ENCODE results near the gene SLC26A1.
"Not testable (repeated sequence)": the region's sequence is repeated elsewhere in the genome, so short reads cannot be mapped to it uniquely, and the experiment has no call there.

Gene SLC26A1

DNA sequence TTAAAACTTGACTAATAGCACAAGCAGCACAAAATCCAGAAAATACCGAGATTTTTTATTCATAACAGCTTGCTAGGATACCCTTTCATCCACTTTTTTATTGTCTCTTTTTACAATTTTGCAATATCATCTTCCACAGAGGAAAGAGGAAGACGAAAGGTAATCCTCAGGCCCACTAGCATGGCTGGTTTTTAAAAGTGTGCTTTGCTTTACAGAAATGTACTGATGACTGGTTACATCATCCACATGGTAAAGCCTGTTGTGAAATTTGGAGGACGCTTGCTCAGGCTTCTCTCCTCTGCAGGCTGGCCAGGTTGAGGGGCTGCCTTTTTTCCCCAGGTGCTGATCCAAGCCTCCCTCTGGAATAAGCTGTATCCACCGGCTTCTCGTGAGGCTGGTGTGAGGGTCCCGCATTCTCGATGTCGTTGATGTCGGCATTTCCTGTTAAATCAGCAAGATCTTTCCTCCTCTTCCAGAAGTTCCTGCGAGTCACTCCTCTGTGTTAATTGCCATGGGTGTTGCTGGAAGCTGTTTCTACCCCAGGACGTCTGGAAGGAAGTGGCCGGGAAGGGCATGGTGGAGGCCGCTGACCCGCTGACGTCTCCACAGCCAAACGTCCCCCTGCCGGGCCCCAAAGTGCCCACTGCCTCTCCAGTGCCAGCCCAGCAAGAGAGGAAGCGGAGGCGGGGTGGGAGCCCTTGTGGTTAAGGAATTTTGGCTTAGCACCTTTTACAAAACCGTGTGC is 14.1 kb downstream of the SLC26A1 start:
- DNase-seq: no peak

DNA sequence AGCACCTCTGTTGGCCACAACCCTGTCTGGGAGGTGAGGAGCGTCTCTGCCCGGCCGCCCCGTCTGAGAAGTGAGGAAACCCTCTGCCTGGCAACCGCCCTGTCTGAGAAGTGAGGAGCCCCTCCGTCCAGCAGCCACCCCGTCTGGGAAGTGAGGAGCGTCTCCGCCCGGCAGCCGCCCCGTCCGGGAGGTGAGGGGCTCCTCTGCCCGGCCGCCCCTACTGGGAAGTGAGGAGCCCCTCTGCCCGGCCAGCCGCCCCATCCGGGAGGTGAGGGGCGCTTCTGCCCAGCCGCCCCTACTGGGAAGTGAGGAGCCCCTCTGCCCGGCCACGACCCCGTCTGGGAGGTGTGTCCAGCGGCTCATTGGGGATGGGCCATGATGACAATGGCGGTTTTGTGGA is 17.2 kb downstream of the SLC26A1 start:
- DNase-seq: not testable (repeated sequence)

DNA sequence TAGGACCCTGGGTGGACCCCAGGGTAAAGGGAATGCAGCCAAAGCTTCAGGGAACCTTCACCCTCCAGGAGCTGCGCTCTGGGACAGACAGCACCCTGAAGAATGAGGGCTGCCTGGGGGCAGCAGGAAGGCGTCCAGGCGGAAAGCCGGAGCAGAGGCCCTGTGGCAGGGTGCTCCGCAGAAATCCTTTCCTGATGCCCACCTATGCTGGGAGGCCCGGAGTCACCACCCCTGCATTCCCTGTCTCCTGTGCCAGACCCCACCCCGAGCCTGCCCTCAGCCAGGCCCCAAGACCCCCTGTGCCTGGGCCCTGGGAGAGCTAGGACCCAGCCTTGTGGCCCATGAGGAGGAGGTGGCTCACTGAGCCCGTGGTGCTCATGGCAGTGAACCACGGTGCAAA is 18.5 kb downstream of the SLC26A1 start:
- DNase-seq: no peak

DNA sequence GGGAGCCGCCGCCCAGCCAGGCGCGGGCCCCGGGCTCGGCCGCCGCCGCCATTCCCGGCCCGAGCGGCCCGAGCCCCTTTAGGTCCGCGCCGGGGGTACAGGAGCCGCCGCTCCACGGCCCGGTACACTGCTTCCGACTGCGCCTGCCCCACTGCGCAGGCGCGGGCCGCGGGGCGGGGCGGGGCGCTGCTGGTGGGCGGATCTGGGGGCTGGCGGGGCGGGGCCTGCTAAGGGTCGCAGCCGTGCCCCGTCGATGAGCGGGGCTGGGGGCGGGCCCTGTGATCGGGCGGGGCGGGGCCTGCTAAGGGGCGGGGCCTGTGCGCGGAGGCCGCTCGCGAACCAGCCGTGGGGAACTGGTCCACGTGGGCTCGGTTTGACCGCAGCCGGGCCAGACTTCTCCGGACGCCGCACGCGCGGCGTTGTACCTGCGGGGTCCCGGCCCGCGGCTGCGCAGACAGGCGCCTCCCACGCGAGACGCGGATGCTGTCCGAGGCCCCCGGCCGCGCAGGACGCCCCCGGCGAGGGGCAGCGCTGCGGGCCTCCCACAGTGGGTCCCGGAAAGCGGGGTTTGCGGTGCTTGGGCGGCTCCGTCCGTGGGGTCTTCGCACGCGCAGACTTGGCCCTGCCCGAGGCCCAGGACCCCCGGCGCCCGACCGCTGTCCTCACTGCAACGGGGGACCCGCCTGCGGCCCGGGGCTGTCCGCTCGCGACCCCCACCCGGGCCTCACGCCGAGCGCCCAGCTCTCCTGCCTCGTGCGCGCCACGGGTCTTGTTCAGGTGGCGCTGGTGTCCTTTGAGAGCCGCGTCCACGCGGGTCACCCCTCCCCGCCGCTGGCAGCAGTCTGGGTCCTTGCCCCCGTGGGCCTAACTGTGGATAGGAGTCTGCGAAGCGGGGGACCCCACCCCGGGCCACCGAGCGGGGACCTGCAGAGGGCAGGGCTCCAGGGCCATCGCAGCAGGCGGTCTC is 19.5 kb downstream of the SLC26A1 start, which contains the start of gene DGKQ:
TSS of gene DGKQ (minus strand) at position 139 of the 967 bp plus-strand sequence. CDS start at position 52, 87 bp downstream.
- no peak for DNase-seq

DNA sequence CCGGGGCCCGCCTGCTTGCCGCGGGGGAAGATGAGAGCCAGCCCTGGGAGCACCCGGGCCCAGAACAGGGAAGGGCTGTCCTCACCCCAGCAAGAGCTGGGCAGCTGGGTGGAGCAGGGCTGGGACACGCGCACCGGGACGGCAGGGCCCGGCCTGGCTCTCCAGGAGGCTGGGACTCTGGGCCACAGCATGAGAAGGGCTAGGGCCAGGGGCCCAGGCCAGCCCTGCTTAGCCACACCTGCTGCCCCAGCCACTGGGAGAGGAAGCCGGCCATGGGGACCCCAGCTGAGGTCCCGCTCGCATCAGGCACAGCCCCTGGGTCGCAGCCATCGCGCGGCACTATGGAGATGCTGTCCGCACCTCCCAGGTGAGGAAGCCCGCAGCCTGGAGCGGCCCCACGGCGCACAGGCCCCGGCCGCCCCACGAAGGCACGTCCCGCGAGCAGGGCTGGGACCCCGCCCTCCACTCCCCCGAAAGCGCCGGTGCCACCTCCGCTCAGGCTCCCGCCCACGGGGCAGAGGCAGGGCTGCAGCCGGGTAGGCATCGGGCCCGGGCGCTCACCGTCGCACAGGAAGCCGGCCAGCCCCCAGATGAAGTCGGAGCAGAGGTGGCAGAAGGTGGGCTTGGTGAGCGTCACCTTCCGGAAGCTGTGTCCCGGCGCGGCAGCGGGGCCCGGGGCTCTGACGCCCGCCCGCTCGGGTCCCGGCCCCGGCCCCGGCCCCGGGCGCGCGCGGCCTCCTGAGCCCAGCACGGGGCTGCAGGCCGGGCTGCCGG is 20.4 kb downstream of the SLC26A1 start:
- no peak for DNase-seq

DNA sequence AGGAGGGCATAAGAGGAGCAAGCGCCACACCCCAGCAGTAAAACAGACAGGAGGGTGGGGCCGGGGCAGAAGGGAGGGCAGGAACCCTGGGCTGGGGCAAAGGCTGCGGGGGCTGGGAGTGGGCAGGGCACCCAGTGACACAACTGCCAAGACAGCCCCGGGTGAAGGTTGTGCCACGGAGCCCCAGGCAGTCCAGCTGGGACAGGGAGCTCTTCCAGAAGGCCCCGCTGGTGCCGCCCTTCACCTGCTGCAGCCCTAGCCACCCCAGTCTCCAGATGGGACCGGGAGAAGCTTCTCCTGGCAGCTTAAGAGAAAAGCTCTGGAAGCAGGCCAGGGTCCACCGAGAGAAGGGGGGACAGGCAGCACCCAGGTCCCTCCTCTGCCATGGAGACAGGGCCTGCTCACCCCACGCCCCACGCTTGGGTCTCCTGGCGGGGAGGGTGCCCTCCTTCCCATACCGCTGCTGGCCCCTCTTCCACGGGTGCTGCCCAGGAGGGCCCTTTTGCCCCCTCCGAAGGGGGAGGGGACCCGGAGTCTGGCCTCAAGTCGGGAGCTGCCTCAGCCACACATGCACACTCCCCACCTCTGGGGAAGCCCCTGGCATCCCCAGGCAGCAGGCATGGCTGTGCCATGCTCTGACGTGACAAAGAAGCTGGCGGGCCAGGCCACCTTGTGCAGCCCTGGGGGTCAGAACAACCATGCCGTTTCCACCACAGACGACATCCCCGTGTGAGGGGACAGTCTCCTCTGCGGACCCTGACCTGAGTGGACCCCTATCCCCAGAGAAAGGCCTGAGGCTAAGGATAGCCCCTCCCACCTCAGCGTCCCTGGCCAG is 21.3 kb downstream of the SLC26A1 start:
- no peak for DNase-seq

DNA sequence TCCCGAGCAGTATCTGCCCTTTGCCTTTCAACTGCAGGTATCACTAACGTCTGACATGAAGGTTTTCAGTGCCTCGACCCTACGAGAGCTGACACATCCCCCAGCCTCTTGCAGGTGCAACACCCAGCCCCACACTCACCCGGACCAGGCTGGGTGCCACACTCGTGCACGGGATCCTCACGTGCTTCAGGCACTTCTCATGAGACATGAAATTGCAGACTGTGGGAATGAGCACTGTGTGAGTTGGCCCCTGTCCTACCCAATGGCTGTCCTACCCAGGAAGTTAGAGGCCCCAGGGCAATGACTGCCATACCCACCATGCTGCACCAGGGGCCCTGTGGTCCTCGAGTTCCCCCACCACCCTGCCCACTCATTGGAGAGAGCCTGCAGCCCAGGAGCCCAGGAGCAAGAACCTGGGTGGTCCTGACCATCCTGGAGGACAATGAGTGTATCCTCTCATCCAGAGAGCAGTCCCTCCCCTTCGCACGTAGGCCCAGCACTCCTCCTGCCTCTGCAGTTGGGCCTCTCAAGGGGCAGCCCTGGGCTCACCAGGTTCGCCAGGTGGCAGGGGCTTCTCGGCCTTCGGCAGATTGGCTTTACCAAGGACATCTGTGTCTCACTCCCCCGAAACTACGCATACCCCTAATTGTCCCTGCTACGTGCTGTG is 22.2 kb downstream of the SLC26A1 start:
- DNase-seq: no peak

DNA sequence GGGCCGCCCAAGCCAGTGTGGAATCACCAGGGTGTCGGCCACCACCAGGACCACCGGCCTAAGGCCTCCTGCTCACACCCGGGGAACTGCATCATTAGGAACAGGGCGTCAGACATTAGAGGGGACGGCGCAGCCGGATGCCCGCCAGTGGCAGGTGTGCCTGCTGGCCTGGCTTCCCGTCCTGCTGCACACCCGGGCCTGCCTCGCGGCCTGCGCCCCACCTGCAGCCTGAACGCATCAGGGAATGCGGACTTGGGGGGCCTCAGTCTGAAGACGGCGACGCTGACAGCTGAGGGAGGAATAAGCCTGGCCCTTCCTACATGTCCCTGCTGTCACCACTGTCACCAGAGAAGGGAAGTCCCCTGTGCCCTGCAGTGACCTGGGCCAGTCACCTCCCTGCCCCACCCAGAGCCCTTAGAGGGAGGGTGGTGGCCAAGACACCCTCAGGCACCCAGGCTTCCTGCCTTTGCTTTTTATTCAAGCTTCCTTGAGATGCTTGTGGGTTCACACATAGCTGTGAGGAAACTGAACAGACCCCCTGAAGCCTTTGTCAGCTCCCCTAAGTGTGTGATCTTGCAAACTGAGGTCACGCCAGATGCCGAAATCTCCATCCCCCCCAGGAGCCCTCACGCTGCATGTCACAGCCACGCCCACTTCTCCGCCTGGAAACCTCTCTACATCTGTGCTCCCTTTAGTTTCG is 23.0 kb downstream of the SLC26A1 start:
- DNase-seq: no peak

DNA sequence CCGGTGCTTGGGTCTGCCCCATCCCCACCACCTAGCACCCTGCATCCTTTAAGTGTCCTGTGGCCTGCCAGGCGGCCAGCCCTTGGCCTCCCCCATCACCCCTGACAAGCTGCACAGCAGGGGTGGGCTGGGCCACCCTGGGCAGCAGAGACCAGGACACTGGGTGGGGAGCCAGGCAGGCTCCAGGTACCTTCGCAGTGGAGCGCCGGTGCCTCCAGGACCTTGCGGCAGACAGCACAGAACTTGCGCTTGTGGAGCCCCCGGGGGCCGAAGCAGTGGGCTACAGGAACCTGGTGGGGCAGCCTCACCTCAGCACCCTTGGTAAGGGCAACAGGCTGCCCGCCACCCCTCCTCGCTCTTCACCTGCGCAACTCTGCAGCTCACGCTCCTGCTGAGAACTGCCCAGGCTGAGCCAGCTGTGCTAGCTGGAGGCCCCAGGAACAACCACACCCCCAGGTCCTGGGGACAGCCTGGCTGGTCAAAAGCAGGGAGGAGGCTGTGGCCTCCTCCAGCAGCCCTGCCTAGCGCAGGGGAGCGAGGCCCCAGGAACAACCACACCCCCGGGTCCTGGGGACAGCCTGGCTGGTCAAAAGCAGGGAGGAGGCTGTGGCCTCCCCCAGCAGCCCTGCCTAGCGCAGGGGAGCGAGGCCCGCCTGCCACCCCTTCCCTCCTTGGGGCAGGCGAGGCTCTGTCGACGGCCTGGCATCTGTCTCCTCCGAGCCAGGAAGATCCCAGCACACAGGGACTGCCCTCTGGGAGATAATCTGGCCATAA is 24.4 kb downstream of the SLC26A1 start:
- DNase-seq: no peak

DNA sequence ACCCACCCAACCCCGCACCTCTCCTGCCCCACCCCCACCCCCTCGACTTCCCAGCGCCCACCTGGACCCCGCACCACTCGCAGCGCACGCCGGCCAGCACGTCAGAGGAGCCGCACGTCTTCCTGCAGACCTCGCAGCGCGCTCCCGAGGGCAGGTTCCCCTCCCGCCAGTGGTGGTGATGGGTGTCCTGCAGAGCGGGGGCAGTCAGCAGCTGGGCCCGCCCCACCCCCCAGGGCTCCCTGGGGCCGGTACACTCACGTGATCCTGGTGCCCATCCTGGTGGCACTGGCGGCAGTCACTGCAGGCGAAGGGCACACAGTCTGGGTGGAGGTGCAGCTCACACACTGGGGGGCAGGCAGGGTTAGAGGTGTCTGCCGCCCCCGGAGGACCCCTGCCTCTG is 25.0 kb downstream of the SLC26A1 start:
- no peak for DNase-seq

DNA sequence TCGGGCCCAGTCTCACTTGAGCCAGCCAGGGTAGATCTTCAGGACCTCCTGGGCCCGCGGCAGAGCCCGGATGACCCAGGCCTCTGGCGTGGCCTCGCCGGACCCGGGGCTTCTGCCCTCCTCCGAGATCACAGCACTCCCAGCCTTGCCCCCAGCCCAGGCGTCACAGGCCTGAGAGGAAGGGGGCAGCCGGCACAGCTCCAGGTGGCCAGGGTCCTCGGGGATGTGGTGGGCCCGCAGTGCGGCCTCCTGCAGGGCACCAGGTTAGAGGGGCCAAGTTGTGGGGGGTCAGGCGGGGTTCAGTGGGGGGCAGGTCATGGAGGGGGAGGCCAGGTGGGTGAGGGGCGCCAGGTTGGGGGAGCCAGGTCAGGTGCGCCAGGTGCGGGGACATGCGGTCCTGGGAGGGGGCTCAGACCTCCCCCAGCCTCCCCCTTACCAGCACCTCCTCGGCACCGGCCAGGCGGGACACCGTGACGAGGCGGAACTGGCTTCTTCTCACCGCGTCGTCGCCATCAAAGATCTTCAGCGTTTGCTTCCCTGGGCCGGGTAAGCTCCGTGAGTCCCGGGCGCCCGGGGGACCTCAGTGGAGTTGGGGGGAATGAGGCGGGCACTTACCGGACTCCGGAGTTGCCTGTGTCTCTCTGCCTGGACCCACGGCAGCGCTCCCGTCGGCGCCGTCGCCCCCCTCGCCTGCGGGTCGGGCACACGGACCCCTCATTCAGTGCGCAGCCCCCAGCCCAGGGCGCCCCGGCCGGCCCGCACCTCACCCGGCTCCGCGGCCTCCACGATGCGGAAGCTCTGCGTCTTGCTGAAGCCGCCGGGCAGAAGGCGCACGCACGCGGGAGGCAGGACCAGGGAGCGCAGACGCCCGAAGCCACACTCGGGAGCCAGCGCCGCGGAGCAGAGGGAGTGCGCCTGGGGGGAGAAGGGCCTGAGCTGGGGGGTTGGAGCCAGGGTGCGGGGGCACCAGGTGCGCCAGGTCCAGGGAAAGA is 25.8 kb downstream of the SLC26A1 start:
- no peak for DNase-seq

DNA sequence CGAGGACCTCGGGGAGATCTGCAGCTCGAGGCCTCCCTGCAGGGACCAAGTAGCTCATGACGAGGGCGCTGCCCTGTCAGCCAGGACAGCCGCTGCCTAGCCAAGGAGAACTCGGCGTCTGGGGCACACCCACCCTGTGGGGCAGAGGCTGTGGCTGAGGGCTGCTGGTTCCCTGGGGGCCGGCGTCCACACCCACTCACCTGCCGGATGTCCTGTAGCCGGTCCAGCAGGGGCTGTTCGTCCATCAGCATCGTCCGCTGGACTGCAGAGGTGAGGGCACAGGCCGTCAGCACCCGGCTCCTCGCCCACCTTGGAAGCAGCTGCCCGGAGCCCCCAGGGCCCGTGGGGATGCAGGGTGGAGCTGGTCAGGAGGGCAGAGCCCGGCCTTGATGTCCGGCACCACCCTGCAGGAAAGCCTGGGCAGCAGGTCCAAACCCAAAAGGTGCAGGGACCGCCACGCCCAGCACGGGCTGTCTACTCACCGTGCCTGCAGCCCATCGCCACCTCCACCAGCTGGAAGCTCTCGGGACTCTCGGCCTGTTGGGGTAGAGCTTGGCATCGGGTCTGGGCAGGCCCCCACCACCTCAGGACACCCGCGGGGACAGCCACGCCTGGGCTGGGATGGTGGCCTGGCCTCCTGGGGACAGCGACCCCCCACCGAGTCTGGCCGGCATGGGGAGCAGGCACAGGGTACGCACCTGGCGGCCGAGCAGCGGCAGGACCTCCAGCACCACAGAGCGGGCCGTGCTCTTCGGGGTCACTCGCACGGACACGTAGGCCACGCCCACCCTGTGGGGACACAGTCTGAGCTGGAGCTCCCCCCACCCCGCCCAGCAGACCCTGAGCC is 26.7 kb downstream of the SLC26A1 start:
- no peak for DNase-seq

DNA sequence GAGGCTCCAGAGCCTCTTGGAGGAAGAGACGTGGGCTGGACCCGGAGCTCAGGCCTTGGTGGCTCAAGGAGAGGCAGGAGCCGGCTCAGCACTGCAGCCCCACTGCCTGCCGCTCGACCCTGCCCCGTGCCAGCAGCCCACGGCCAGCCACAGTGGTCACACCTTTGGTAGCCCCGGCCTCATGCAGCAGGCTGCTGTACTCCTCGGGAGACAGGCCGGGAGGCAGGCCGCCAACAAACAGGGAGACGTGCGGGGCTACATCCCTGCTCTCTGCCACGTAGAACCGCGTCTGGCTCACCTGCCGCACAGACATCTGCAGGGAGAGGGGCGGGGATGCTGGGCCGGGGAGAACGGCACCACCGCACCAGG is 27.5 kb downstream of the SLC26A1 start:
- no peak for DNase-seq

DNA sequence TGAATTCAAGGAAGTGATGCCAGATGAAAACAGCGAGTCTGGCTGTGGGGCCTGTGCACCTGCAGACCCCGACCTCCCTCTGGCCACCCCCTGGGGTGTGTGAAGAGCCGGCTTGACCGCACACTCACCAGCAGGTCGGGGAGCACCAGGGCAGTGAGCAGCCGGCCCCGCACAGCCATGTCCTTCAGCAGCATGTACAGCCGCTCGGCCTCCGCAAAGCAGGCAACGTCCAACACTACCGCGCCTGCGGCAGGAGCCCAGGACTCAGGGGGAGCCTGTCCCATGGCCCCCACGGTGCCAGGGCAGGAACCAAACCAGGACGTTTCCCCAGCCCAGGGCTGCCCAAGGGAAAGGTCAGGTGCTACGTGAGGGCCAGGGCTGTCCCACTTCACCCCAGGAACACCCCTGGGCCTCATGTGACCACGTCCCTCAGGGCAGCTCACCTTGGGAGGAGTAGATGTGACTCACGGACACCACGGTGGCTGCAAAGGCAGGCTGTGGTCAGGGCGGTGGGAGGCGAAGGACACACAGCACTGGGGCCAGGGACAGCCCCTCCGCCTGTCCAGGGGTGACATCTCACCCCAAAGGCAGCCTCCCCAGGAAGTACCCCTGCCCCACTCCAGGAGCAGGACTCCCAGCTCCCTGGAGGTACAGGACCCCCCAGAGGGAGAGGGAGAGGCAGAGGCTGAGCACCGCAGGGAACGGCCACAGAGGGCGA is 28.0 kb downstream of the SLC26A1 start:
- no peak for DNase-seq

DNA sequence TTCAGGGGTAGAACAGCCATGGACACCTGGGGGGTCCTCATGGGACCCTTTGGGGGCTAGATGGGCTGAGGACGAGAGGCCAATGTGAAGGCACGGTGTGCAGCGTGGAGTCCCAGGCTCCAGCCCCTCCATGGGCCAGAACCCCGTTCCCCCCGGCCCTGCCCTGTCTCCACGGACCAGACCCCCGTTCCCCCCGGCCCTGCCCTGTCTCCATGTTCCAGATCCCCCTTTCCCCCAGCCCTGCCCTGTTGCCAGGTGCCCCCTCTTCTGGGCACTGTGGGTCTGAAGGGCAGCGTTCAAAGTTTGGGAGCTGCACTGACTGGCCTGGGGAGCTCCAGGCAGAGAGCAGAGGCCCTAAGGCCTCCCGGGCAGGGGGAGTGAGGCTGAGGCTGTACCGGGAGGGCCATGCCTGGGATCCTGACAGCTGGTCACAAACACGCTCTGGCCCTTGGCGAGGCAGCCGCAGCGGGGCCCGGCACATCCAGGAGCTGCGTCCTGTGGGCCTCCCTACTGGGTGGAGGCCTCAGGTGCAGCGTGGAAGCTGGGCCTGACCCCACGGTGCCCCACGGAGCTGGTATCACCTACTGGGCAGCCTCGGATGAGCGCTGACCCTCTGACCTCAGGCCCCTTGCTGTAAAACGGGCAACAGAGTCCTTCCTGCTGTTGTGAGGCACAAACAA is 28.7 kb downstream of the SLC26A1 start:
- DNase-seq: no peak

Measured in NCI-H748 treated with DMSO at 0.1 percent for 48 hours (cell line).